ENCODE data around the gene AGMAT.

Gene AGMAT

DNA sequence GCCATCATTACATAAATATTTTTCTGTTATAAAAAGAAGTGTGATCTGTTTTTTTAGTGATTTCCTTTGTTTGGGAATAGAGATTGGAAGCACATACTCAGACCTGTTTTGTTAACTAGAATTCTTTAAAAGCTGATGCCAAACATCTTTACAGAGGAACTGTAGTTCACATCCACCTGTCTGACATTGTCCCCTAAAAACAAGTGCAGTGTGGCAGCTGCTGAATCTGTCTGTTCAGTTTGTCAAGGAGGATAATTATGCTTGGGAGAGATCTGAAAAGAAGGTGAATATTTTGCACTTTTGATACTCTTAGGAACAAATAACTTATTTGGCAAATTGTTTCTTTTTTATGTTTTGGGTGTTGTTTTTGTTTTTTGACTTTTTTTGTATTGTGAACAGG, 13.6 kb downstream of the AGMAT start:
- no peak overlapping the region for H3K4me3 ChIP-seq (ENCODE audit: low read length)
- no peak for DNase-seq (ENCODE audit: low read depth, low spot score)

DNA sequence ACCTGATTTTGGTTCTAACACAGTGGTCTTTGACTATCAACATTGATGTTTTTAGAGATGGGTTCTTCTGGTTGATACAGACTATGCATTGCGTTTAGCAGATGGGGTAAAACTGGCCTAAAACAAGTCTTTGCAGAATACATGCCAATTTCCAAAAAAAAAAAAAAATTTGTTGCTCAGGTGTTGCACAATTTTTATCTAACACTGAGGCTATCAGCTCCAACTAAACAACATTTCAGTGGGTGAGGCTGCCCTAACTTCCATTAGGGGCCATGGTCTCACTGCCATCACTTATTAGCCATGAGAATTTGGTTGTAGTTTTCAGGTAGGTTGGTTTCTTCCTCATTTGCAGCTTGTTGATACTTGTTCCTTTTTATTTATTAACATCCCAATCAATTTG, 14.0 kb downstream of the AGMAT start:
- no peak for DNase-seq (ENCODE audit: low read depth, low spot score)
- no peak overlapping the region for H3K4me3 ChIP-seq (ENCODE audit: low read length)

DNA sequence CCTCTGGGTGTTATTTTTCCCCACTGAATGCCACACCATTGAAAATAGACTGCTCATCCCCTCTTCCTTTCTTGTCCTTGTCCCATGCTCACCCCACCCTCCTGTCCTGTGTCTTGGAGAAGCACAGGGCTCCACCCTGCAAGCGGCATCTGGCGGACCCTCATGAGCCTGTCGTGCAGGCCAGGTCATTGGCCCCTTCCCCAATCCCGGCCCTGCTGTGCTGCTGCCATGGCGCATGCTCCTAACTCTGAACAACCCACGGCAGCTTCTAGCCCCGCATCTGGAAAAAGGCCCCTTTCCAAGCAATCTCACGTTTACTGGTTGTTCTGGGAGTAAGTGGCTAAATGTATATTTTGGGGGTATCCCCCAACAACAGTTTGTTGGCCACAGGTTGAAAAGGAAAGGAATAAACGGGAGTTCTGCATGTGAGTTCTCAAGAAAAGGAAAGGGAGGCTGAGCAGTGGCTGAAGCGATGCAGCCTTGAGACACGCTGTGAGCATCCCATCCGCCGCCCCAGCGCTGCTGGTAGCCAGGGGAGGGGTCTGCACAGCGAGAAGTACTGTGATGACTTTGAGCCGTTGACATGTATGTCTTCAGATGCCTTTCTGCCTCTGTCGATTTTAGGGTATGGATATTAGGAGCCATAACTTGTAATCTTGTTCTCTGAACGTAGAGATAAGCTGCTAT, 16.3 kb downstream of the AGMAT start:
- no peak overlapping the region for H3K4me3 ChIP-seq (ENCODE audit: low read length)
- DNase-seq (ENCODE audit: low read depth, low spot score) = no peak

DNA sequence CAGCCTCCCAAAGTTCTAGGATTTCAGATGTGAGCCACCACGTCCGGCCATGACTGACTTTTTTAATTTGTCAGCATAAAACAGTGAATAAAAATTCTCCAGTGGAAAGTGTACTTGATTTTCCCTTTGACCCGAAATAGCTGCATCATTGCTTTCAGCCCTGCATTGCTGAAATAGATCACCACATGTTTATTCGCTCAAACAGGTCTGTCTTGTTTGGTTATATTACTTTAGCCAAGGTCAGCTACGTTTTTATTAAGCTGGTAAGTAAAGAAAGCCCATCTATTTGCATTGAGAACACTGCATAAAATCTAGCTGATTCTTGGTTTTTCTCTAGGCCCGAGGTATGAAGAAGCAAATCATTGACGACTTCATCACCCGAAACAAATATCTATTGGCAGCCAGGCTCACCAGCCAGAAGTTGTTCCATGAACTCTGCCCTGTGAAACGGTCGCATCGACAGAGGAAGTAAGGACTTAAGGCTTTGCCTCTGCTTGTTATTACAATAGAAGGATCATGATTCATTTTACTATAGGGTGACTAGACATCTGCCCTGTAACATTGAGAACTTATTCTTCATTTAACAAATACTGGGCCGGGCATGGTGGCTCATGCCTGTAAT, 25.6 kb downstream of the AGMAT start:
- no peak overlapping the region for H3K4me3 ChIP-seq (ENCODE audit: low read length)
- DNase-seq (ENCODE audit: low read depth, low spot score) = no peak

DNA sequence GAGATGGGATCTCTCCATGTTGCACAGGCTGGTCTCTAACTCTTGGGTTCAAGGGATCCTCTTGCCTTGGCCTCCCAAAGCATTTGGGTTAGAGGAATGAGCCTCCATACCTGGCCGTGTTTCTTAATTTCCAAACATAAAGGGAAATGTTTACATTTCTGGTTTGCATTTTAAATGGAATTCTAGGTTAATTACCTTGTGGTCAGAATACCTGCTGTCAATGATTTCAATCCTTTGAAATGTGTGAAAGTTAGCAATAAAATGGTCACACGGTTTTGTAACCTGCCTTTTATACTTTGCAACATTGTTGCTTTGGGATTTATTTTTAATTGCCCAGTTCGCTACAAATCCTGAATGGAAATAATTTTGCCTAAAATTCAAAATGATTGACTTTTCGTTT, 26.3 kb downstream of the AGMAT start:
- no peak overlapping the region for H3K4me3 ChIP-seq (ENCODE audit: low read length)

DNA sequence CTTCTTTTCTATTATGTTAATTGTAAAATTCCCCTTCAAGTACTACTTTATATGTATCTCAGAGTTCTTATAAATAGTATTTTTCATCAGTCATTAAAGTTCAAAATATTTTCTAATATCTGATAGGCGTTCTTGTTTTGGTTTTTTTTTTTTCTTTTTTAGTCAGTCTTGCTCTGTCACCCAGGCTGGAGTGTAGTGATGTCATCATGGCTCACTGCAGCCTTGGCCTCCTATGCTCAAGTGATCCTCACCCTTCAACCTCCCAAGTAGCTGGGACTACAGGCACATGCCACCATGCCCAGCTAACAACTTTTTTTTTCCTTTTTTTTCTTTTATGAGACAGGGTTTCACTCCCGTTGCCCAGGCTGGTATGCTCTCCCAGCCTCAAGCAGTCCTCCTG, 27.3 kb downstream of the AGMAT start:
- no peak overlapping the region for H3K4me3 ChIP-seq (ENCODE audit: low read length)
- DNase-seq (ENCODE audit: low read depth, low spot score) = no peak

More for the DNA sequence above, 26.3 kb downstream of the AGMAT start:
- no peak for DNase-seq (ENCODE audit: low read depth, low spot score)

DNA sequence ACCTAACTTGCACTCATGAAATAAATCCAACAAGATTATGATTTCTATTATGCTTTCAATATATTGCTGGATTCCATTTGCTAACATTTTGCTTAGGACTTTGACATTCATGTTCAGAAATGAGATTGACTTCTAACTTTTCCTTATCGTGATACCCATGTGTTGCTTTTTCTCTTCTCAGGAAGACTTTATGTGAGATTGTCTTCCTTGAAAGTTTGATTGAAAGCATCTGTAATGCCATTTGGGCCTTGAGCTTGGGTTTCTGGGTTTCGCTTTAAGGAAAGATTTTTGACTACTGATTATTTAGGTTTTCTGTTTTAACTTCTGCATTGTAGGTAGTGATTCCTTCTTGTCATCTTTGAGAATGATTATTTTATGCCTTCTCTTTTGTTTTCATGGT, 27.8 kb downstream of the AGMAT start:
- DNase-seq (ENCODE audit: low read depth, low spot score) = no peak
- H3K4me3 ChIP-seq (ENCODE audit: low read length) = no peak overlapping the region

DNA sequence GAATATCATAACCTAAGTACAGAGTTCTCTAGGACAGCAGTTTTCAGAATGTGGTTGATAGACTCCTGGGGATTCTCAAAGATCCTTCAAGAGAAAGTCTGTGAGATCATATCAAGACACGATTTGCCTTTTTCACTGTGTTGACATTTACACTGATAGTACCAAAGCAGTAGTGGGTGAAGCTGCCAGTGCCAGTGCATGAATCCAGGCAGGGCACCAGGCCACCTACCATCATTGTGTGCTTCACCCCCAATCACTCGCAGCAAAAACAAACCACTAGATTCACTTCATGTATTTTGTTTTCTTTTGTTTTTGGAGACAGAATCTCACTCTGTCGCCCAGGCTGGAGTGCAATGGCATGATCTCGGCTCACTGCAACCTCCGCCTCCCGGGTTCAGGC, 34.3 kb downstream of the AGMAT start:
- no peak overlapping the region for H3K4me3 ChIP-seq (ENCODE audit: low read length)
- DNase-seq (ENCODE audit: low read depth, low spot score) = no peak

DNA sequence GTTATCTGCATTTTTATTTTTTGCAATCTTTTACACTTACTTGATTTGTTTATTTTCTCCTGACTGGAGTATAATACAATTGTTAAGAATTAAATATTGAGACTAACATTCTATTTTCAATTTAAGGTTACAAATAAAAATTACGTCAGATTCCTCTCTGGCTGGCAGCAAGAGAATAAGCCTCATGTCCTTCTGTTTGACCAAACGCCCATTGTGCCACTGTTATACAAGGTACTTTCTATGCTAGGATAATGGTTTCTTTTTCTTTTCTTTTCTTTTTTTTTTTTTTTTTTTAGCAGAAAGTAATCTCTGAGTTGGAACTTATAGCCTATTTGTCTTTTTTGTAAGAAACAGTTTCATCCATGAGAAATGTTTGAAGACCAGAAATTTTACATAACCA, 38.2 kb downstream of the AGMAT start:
- no peak overlapping the region for H3K4me3 ChIP-seq (ENCODE audit: low read length)
- no peak for DNase-seq (ENCODE audit: low read depth, low spot score)

DNA sequence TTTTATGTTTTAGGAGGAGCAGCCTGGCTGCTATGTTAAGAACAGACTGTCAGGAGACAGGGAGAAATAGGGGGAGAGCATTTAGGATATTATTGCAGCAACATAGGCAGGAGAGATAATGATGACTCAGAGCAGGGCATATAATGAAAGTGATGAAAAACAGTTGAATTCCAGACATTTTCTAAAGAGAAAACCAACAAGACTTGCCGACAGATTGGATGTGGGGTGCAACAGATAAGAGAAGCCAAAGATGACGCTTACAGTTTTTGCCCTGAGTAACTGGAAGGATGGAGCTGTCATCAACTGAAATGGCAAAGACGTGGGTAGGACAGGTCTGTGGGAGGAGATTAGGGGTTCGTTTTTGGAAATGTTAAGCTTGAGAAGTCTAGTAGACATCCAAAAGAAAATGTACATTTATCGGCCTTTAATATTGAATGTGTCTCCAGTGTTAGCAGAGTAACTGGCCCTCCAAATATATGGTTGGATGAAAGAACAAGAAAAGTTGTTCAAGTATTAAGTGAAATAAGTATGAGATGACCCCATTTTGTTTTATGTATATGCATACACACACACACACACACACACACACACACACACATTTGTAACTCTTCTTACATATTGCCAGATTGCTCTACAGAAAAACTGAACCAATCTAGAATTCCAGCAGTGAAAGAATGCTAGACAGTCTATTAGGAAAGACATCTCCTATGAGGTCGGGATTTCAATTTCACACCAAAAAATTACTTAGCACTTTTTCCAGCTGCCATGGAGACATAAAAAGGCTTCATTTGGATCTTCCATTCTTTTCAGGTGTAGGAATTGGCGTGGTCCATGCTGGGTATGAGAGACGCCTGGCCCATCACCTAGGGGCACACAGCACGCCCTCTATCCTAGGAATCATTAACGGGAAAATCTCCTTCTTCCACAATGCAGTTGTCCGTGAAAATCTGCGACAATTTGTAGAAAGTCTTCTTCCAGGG, 41.0 kb downstream of the AGMAT start:
- no peak for DNase-seq (ENCODE audit: low read depth, low spot score)
- H3K4me3 ChIP-seq (ENCODE audit: low read length) = no peak overlapping the region

DNA sequence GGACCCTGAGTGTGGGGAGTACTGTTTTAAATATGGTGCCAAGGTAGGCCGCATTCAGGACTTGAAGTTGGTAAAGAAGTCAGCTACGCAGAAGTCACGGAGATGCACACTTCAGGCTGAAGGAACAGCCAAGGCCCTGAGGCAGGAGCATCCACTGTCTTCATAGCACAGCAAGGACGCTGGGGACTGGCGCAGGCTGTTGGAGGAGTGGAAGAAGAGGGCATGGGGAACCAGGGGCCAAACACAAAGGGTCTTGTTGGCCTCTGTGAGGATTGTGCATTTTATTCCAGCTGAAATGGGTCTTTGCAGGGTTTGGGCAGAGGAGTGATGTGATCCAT, 41.6 kb downstream of the AGMAT start:
- H3K4me3 ChIP-seq (ENCODE audit: low read length) = no peak overlapping the region
- DNase-seq (ENCODE audit: low read depth, low spot score) = no peak

DNA sequence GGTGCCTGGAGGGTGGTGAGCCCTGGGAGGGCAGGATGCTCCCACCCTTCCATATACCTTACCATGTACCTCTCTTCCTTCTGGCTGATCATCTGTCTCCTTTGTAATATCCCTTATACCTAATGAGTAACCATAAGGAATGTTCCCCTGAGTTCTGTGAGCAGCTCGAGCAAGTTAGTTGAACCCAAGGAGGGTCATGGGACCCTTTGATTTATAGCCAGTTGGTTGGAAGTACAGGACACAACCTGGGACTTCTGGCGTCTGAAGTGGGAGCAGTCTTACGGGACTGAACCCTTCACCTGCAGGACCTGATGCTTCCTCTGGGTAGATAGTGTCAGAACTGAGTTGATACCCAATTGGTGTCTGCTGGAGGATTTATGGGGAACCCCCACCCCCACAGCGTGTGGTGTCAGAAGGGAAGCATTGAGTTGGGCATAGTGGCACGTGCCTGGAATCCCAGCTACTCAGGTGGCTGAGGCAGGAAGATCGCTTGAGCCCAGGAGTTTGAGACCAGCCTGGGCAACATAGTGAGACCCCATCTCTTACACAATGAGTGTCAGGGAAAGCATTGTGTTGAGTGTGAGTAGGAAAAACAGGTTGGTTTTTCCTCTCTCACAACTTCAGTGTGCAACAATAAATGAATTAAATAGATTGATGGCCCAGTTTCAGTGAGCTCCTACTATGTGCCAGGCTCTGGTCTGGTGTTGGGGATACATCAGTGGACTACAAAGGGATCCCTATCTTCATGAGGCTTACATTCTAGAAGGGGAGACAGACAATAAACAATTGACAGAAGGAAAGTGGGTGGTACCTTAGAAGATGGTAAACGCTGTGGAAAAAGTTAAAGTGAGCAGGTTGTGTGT, 42.2 kb downstream of the AGMAT start:
- DNase-seq (ENCODE audit: low read depth, low spot score) = no peak
- no peak overlapping the region for H3K4me3 ChIP-seq (ENCODE audit: low read length)

DNA sequence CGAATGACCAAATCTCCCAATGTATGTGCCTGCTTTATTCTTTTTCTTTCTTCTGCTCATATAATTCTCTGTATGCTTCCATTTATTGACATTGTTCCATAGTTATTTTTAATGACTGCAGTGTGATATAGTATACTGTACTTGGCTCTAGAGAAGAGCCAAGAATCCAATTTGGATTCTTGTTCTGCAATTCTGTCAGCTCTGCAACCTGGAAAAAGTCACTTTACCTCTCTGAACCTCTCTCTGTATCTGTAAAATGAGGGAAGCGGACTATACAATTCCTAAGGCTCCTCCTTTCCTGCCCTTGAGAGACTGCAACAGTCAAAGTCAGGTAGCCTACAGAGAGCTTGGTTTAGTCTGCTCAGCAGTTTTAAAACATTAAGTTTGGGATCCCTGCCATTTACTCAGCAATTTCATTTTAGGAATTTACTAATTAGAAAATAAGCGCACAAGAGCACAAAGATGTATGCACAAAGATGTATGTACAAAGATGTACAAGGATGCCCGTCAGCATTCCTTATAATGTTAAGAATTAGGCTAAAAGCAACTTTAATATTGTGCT, 43.5 kb downstream of the AGMAT start:
- H3K4me3 ChIP-seq (ENCODE audit: low read length) = no peak overlapping the region
- no peak for DNase-seq (ENCODE audit: low read depth, low spot score)

DNA sequence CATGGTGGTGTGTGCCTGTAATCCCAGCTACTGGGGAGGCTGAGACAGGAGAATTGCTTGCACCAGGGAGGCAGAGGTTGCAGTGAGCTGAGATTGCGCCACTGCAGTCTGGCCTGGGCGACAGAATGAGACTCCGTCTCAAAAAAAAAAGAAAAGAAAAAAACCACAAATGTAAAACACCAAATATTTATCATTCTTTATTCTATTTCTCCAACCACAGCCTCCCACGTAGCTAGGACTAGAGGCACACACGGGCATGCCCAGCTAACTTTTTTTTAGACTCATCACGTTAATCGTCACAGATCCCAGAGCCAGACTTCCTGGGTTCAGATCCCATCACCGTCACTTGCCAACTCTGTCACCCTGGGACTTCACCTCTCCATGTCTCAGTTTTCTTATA, 44.7 kb downstream of the AGMAT start:
- DNase-seq (ENCODE audit: low read depth, low spot score) = no peak
- H3K4me3 ChIP-seq (ENCODE audit: low read length) = no peak overlapping the region

DNA sequence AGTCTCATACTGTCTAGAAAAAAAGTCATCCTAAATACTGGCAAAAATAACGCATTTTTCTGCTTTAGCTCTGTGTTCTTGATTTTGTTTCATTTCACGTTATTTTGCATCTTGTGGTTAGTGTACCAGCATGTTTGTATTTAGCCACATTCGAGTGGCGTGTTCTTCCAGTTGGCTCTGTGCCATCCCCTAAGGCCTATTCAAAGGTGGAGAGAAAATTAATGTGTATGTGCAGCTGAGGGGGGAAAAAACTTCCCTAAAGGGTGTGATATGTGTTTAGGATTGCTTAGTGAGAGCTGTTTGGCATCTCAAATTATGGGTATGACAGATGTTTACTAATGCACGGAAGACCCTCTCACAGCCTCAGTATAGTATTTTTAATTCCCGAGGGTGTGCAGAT, 46.1 kb downstream of the AGMAT start:
- DNase-seq (ENCODE audit: low read depth, low spot score) = no peak
- H3K4me3 ChIP-seq (ENCODE audit: low read length) = no peak overlapping the region

DNA sequence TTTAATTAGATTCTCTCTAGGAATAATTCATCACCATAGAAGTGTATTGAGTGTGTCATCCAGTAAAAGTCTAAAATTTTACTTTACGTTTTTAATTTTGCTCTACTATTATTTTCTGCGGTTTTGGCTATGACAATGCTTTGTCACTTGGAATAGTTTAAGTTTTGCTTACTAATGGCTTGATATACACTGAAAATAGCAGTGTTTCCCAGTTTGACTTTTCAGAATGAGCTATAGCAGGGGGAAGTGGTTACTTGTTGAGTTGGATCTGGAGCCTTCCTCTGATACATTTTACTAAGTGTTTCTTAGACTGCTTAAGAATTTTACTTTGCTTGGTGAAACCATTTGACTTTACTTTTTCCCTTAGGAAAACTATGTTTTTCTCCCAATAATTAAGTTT, 53.2 kb downstream of the AGMAT start:
- no peak for DNase-seq (ENCODE audit: low read depth, low spot score)
- no peak overlapping the region for H3K4me3 ChIP-seq (ENCODE audit: low read length)

DNA sequence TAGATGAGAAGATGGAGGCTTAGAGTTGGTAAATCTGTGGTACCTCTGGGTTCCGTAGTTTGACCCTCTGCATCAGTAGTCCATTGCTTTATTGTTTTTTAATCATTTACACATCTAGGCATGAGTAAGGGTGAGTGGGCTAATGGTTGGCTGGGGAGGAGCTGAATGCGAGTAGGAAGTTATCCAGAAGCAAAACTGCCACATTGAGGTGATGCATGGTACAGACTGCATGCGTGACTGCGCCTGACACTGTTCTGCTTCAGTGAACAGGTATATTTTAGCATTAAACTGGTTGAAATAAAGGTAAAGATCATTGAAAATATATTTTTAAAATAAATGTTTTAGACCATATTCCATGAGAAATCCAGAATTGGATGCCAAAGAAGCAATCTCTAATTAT, 53.8 kb downstream of the AGMAT start:
- no peak for DNase-seq (ENCODE audit: low read depth, low spot score)
- H3K4me3 ChIP-seq (ENCODE audit: low read length) = no peak overlapping the region

DNA sequence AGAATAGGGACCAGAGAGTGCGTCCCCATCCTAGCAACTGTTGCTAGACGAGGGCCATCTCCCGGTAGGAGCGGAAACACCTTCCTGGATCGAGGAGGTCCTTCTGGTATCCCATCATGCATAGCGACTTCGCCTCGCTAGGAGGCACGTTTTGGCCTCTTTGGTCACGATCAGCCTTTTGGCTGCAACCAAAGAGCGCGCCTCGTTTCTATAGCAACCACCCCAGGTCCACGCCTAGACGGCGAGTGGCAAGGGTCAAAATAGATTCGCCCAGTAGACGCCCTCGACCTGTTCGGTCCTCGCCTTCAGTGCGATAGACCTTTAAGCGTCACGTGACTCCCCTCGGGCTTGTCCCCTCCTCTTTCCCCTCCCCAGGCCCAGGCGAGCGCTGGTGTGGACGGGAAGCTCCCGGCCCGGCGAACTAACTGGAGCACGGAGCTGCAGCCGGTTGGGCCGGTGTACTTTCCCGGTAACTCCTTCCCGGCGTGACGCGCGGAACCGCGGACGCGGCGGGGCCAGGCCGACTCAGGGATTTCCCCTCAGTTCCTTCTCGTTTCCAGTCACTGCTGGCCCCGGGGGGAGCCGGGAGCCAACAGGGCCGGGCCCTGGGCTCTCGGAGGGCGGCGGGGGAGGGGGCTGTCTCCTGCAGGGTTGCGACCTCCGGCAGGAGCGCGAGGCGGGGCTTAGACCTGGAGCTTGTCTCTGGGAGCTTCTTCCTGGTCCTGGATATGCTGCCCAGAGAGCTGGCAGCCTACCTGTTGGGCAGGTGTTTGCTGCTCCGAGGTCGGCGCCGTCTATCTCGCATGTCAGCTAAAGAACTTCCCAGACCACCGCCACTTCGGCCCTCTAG, 58.1 kb downstream of the AGMAT start, which contains the start of gene DNAJC16:
Gene DNAJC16 (plus strand): TSS at position 359 of the 850 bp plus-strand sequence. CDS start 2,258 bp downstream, outside the sequence.
- DNase-seq (ENCODE audit: low read depth, low spot score) = peak; percentile 100
- H3K4me3 ChIP-seq (ENCODE audit: low read length) = peak within 1 kb of the TSS; percentile 84

All from Jurkat, Clone E6-1 (cell line).